WTC11 (cell line): ENCODE data around the gene TMEM141. TPM values are rescaled to one million over a fixed set of nuclear protein-coding genes. Genes with fewer than 3 reads are reported as not detected.

ENCODE experiments used
- ATAC-seq: fragments of 200-7000 bp; cut with Tn5 transposase; 2 replicates; pipeline ENCODE4 v1.10.0; 2021; ENCODE audit warnings: mild to moderate bottlenecking, moderate library complexity
- CTCF ChIA-PET: fragments of 300-600 bp; sonication (Branson Sonifier 250); formaldehyde crosslinking; loops from one replicate; lab custom pipeline; 2021; ENCODE audit warnings: antibody characterized with exemption; lab: Charles Lee
- POLR2A ChIA-PET: fragments of 350-600 bp; sonication (Branson Sonifier 250); formaldehyde crosslinking; loops from one replicate; lab custom pipeline; 2021; ENCODE audit warnings: antibody characterized with exemption; lab: Charles Lee
- DNase-seq: peaks from one replicate; pipeline ENCODE4 v3.0.0; 2021; ENCODE audit warnings: low spot score
- H3K27ac Mint-ChIP-seq: 2 replicates; pipeline ENCODE4 v1.8.0; 2021; ENCODE audit warnings: mixed read lengths
- H3K27me3 Mint-ChIP-seq: 2 replicates; pipeline ENCODE4 v1.8.0; 2021; ENCODE audit warnings: low read depth, mild to moderate bottlenecking, moderate library complexity, mixed read lengths
- H3K36me3 Mint-ChIP-seq: 2 replicates; pipeline ENCODE4 v1.8.0; 2021; ENCODE audit warnings: mixed read lengths
- H3K4me1 Mint-ChIP-seq: 2 replicates; pipeline ENCODE4 v1.8.0; 2022; ENCODE audit warnings: mixed read lengths
- H3K4me3 Mint-ChIP-seq: 2 replicates; pipeline ENCODE4 v1.8.0; 2021; ENCODE audit warnings: mild to moderate bottlenecking, moderate library complexity, mixed read lengths
- H3K9me3 Mint-ChIP-seq: 2 replicates; pipeline ENCODE4 v1.8.0; 2021; ENCODE audit warnings: mixed read lengths
- ATF1 ChIP-seq: sonication (generic); formaldehyde crosslinking; IDR thresholded peaks from 2 replicates; pipeline ENCODE4 v1.8.1; 2023; ENCODE audit warnings: mild to moderate bottlenecking, moderate library complexity, missing genetic modification reagents
- CREB1 ChIP-seq: sonication (generic); formaldehyde crosslinking; IDR thresholded peaks from 2 replicates; pipeline ENCODE4 v1.8.0; 2023; ENCODE audit warnings: mild to moderate bottlenecking, missing genetic modification reagents
- ELF4 ChIP-seq: sonication (generic); formaldehyde crosslinking; IDR thresholded peaks from 2 replicates; pipeline ENCODE4 v1.8.1; 2022; ENCODE audit warnings: low read depth, mild to moderate bottlenecking, moderate library complexity, missing genetic modification reagents
- ESRRA ChIP-seq: sonication (generic); formaldehyde crosslinking; IDR thresholded peaks from 2 replicates; pipeline ENCODE4 v1.8.1; 2022; ENCODE audit warnings: mild to moderate bottlenecking, missing genetic modification reagents, borderline replicate concordance
- FOXP1 ChIP-seq: sonication (generic); formaldehyde crosslinking; IDR thresholded peaks from 2 replicates; pipeline ENCODE4 v1.8.0; 2022; ENCODE audit warnings: missing genetic modification reagents, mild to moderate bottlenecking, moderate library complexity, borderline replicate concordance
- JUN ChIP-seq: sonication (generic); formaldehyde crosslinking; IDR thresholded peaks from 2 replicates; pipeline ENCODE4 v1.8.0; 2023; ENCODE audit warnings: mild to moderate bottlenecking, missing genetic modification reagents
- TEAD1 ChIP-seq: sonication (generic); formaldehyde crosslinking; IDR thresholded peaks from 2 replicates; pipeline ENCODE4 v1.8.0; 2022; ENCODE audit warnings: mild to moderate bottlenecking, missing genetic modification reagents
- ZNF232 ChIP-seq: sonication (generic); formaldehyde crosslinking; IDR thresholded peaks from 2 replicates; pipeline ENCODE4 v1.8.0; 2022; ENCODE audit warnings: mild to moderate bottlenecking, missing genetic modification reagents
- ZNF263 ChIP-seq: sonication (generic); formaldehyde crosslinking; IDR thresholded peaks from 2 replicates; pipeline ENCODE4 v1.8.1; 2022; ENCODE audit warnings: low read depth, mild to moderate bottlenecking, moderate library complexity, missing genetic modification reagents
- ZNF281 ChIP-seq: sonication (generic); formaldehyde crosslinking; IDR thresholded peaks from 2 replicates; pipeline ENCODE4 v1.8.0; 2023; ENCODE audit warnings: mild to moderate bottlenecking, missing genetic modification reagents
- ZNF423 ChIP-seq: fragments of 250-450 bp; sonication (Bioruptor Pico); IDR thresholded peaks from 2 replicates; pipeline ENCODE4 v2.1.2; 2022; ENCODE audit warnings: mild to moderate bottlenecking, moderate library complexity
- ZNF671 ChIP-seq: fragments of 250-450 bp; sonication (Bioruptor Pico); IDR thresholded peaks from 2 replicates; pipeline ENCODE4 v1.8.0; 2021; ENCODE audit warnings: mild to moderate bottlenecking
- total RNA-seq: library from RNA; stranded (reverse); gene quantifications from 3 replicates; pipeline ENCODE4 v1.2.3, GENCODE V29; 2021
- TF ChIP-seq, protein P1 (sequence below): fragments of 250-450 bp; sonication (Bioruptor Pico); IDR thresholded peaks from 2 replicates; pipeline ENCODE4 v2.1.2; 2022; ENCODE audit warnings: mild to moderate bottlenecking, moderate library complexity
- TF ChIP-seq, protein P2 (sequence below): fragments of 250-450 bp; sonication (Bioruptor Pico); IDR thresholded peaks from 2 replicates; pipeline ENCODE4 v1.9.0; 2021; ENCODE audit warnings: mild to moderate bottlenecking, borderline replicate concordance

The TMEM141 gene
- total RNA-seq, 1 experiment from 2014 or later = 72.0 TPM

GRCh38 chr9:136805207-136805740 lies 14.1 kb downstream of the TMEM141 start:
- Mint-ChIP-seq H3K9me3 (no peaks in the 10 kb centered on the region), H3K27me3 (peaks cover 30% of the 10 kb centered on the region), H3K4me1 (peaks cover 22% of the 10 kb centered on the region), H3K4me3 (peak overlapping the region; percentile 35; the same call in 1 of the 2 replicates), H3K36me3 (peaks cover 10% of the 10 kb centered on the region), H3K27ac (no peak overlapping the region)
- ChIA-PET CTCF (interaction anchor here (0.5 to 3.7 kb wide), 2 partner anchors 38 to 263 kb away, joined by 4 to 32 read pairs; partner anchors contain the start of gene AJM1), POLR2A (no interaction called here)
- TF ChIP-seq, protein P1, sequence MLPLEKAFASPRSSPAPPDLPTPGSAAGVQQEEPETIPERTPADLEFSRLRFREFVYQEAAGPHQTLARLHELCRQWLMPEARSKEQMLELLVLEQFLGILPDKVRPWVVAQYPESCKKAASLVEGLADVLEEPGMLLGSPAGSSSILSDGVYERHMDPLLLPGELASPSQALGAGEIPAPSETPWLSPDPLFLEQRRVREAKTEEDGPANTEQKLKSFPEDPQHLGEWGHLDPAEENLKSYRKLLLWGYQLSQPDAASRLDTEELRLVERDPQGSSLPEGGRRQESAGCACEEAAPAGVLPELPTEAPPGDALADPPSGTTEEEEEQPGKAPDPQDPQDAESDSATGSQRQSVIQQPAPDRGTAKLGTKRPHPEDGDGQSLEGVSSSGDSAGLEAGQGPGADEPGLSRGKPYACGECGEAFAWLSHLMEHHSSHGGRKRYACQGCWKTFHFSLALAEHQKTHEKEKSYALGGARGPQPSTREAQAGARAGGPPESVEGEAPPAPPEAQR (CRISPR knock-in tag) = no peak
- TF ChIP-seq ESRRA (no peak), FOXP1 (CRISPR knock-in tag) (no peak), TEAD1 (CRISPR knock-in tag) (no peak)
- no peak for DNase-seq
- no peak for ATAC-seq

GRCh38 chr9:136806067-136806466 lies 14.9 kb downstream of the TMEM141 start:
- ATAC-seq = no peak
- H3K36me3 Mint-ChIP-seq = peaks cover 13% of the 10 kb centered on the region
- CTCF ChIA-PET = interaction anchor here (1.1 to 3.7 kb wide), 3 partner anchors 14 to 37 kb away, joined by 3 to 32 read pairs (median 23); partner anchors contain the start of gene AJM1

More at GRCh38 chr9:136806067-136806466, 14.9 kb downstream of the TMEM141 start:
- no peak overlapping the region for H3K27ac Mint-ChIP-seq
- H3K4me3 Mint-ChIP-seq = peak overlapping the region; percentile 78
- H3K4me1 Mint-ChIP-seq = peaks cover 21% of the 10 kb centered on the region
- POLR2A ChIA-PET = no interaction called here
- peaks cover 30% of the 10 kb centered on the region for H3K27me3 Mint-ChIP-seq
- TF ChIP-seq ELF4 (CRISPR knock-in tag) (no peak), ZNF263 (no peak), ZNF671 (CRISPR knock-in tag) (no peak), ZNF232 (CRISPR knock-in tag) (no peak), ZNF281 (no peak), ZNF423 (CRISPR knock-in tag) (no peak), CREB1 (no peak), JUN (CRISPR knock-in tag) (no peak), ATF1 (CRISPR knock-in tag) (no peak)
- TF ChIP-seq, protein P2, sequence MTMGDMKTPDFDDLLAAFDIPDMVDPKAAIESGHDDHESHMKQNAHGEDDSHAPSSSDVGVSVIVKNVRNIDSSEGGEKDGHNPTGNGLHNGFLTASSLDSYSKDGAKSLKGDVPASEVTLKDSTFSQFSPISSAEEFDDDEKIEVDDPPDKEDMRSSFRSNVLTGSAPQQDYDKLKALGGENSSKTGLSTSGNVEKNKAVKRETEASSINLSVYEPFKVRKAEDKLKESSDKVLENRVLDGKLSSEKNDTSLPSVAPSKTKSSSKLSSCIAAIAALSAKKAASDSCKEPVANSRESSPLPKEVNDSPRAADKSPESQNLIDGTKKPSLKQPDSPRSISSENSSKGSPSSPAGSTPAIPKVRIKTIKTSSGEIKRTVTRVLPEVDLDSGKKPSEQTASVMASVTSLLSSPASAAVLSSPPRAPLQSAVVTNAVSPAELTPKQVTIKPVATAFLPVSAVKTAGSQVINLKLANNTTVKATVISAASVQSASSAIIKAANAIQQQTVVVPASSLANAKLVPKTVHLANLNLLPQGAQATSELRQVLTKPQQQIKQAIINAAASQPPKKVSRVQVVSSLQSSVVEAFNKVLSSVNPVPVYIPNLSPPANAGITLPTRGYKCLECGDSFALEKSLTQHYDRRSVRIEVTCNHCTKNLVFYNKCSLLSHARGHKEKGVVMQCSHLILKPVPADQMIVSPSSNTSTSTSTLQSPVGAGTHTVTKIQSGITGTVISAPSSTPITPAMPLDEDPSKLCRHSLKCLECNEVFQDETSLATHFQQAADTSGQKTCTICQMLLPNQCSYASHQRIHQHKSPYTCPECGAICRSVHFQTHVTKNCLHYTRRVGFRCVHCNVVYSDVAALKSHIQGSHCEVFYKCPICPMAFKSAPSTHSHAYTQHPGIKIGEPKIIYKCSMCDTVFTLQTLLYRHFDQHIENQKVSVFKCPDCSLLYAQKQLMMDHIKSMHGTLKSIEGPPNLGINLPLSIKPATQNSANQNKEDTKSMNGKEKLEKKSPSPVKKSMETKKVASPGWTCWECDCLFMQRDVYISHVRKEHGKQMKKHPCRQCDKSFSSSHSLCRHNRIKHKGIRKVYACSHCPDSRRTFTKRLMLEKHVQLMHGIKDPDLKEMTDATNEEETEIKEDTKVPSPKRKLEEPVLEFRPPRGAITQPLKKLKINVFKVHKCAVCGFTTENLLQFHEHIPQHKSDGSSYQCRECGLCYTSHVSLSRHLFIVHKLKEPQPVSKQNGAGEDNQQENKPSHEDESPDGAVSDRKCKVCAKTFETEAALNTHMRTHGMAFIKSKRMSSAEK = no peak
- H3K9me3 Mint-ChIP-seq = no peaks in the 10 kb centered on the region
- no peak for DNase-seq
